Skin of body (tissue), 2 donors: ENCODE measurements around the gene SNRNP48. TPM values are rescaled to one million over a fixed set of nuclear protein-coding genes. Genes with fewer than 3 reads are reported as not detected.

Source experiments
- DNase-seq: peaks from one replicate; lab custom pipeline; 2025; lab: John Stamatoyannopoulos, UW
- total RNA-seq: library from RNA; depleted of rRNA; stranded (reverse); fragments of >200 nt; gene quantifications from one replicate; pipeline ENCODE4 v1.2.3, GENCODE V29; 2014

SNRNP48 gene, protein sequence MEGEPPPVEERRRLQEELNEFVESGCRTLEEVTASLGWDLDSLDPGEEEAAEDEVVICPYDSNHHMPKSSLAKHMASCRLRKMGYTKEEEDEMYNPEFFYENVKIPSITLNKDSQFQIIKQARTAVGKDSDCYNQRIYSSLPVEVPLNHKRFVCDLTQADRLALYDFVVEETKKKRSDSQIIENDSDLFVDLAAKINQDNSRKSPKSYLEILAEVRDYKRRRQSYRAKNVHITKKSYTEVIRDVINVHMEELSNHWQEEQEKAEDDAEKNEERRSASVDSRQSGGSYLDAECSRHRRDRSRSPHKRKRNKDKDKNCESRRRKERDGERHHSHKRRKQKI
- total RNA-seq, result 13.8 TPM

DNA sequence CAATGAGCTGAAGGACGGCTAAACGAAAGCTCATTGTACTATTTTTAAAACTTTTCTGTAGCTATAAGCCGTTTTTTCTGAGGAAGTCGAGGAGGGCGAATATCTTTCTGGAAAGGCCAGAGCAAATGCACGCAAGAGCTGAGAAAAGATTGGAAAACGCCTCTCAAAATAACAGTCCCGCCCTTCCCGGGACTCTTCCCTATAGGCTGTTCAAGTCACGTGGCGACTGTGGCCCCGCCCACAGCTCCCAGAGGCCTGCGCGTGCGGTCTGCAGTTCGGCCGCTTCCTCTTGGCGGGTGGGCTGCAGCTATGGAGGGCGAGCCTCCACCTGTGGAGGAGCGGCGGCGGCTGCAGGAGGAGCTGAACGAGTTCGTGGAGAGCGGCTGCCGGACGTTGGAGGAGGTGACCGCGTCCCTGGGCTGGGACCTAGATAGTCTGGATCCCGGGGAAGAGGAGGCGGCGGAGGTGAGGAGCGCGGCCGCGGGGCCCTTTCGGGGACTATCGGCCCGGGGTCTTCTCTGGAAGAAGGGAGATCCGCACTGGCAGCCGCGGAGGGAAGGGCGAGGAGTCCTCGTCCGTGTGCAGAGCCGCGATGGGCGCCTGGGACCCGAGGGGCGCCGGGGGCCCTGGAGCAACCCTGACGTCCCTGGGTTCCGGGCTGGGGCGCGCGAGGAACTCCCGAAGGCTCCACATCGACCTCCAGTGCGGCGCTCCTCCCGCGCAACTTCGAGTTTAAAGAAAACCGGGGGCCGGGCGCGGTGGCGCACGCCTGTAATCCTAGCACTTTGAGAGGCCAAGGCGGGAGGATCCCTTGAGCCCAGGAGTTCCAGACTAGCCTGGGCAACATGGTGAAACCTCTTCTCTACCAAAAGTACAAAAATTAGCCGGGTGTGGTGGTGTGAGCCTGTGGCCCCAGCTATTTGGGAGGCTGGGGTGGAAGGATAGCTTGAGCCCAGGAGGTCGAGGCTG lies at the start of gene SNRNP48:
TSS of gene SNRNP48 (plus strand) at position 250 of the 969 bp plus-strand sequence. CDS start at position 310, 60 bp downstream.
- DNase-seq, result peak; percentile 90

DNA sequence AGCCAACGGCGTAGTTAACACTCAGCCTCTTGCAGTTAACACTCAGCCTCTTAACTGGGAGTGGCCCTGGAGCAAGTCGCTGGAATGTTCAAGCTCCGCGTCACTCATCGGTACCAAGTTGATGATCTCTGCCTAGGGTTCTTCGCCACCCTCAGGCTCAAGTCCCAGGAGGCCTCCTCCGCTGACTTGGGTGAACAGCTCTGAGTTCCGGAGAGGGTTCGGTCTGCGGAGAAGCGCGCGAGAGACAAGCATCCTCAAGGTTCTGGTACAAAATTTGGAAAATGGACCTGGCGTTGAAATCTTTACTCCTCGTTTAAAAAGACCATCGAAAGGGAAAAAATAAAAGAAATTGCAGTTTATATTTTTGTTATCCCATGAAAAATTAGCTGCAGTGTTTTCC lies 49.4 kb upstream of the SNRNP48 start:
- DNase-seq, result no peak

DNA sequence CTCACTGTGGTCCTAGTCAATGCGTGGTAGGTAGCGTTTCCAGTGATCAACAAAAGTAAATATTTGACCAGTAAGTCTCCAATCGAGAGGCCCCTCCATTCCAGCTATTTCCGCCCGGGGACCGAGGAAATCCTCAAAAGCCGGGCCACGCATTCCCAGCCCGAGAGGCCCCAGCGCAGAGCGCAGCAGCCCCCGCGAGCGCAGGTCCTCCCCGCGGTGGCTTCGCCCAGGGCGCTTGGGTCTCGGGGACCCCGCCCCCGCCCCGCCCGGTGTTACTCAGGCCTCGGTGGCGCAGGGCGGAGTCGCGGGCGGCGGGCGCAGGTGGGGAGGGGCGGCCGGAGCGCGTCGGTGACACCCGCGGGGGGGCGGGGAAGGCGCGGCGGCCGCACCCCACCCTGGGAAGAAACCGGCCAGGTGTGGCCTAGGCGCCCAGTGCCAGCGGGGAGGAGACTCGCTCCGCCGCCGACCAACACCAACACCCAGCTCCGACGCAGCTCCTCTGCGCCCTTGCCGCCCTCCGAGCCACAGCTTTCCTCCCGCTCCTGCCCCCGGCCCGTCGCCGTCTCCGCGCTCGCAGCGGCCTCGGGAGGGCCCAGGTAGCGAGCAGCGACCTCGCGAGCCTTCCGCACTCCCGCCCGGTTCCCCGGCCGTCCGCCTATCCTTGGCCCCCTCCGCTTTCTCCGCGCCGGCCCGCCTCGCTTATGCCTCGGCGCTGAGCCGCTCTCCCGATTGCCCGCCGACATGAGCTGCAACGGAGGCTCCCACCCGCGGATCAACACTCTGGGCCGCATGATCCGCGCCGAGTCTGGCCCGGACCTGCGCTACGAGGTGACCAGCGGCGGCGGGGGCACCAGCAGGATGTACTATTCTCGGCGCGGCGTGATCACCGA lies 48.6 kb upstream of the SNRNP48 start, which contains the start of gene DSP:
TSS of gene DSP (plus strand) at position 497 of the 890 bp plus-strand sequence. CDS start at position 742, 245 bp downstream.
- DNase-seq, result no peak

DNA sequence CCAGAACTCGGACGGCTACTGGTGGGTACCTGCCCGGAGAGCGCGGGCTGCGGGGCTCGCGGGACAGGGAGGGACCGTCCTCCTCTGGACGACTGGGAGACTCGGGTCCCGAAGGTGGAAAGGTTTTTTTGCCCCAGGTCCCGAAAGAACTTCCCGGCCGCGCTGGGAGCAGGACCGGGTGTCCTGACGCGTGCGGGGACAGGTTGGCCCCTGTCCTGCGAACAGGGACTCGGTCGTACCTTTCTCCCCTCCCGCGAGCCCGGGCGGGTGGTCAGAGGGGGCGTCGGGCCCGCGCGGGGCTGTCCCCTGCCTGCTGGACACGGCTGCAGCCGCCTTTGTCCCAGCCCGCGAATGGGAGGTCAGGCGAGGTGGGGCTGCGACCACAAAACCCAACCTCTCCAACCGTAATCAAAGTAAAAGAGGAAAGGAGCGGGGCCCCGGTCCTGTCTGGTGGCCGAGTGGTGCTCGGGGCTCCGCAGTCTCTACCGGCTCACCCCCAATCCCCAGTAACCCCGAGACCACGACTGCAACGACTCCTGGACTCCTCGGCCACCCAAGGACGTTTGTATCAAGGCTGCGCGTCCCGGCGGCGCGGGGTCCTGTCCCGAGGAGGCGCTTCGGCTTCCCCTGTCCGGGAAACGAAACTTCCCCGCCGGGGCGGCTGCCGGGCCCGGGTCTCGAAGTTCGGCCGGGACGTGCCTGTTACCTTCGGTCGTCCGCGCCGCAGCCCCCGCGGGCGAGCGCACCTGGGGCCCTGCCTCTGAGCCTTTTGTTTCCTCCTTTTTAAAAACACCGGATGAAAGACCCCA lies 47.7 kb upstream of the SNRNP48 start:
- no peak for DNase-seq

DNA sequence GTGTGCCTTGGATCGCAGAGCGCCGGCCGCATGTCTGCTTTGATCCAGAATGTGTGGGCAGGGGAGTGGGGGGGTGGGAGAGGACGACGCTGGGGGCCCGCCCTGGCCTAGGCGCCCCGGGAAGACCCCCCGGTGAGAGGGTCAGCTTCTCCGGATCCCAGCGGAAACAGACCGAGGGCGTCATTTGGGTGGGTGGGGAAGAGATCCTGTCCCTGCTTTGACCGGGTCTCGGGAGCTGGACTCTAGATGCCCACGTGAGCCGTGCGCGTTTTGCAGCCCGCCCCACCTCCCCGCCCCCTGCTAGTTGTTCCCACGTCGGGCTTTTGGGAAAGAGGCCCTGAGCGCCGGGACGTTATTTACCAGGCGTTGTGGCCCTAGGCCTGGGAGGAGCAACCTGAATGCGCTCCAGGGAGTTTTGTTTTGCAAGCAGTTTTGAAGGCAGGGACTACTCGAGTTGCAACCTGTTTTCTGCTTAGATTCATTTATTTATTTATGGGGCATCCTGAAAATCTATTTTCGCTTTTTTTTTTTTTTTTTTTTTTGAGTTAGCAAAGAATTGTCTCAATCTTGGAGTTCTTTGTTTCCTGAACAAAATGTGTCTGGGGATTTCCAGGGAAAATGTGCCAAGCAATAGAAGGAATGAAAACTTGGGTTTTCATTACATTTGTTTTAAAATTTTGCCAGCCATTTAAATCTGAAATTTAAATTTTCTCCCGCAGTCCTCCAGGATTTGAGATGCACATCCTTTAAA lies 46.9 kb upstream of the SNRNP48 start:
- DNase-seq, result no peak

DNA sequence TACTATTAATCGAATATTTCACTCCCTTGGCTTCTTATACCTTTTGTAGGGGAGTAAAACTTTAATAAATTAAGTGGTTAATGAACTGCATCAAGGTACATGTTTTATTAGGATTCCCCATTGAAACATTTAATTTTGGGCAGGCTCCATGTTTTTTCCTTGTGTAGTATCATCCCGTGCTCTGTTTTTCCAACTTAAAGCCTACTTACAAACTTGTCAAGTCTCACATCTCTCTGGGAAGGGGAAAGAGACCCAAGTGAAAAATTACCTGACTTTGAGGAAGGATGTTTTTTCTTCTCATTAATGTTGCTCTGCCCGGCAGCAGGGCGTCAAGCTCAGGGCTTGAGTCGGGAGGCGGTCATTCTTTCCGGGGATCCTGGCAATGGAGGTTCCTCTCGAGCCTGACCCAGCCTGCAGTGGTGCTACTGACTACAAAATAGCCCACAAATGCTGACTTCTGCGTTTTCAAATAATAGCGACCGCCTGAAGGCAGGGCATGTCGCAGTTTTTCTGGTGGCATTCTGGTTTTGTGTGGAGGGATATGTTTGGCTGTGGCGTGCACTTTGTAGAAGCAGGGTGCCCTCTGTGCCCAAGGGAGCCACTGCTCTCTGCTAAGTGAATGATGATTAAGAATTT lies 46.1 kb upstream of the SNRNP48 start:
- DNase-seq, result no peak

DNA sequence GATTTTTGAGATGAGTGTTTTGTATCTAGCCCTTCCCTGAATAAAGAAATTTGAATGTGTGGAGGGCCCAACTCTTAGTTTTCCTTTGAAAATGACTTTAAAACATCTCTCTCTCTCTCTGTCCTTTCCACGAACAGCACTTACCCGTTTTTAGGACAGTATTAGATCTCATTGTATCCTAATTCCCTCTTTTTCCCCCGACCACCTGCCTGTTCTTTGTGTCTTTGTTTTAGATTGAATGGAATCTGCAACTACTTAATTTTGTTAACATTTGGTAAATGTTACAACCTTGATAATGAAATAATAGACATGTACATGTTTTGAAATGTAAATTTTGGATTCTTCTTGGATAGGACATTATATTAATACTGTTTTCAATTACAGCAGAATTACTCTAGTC lies 45.4 kb upstream of the SNRNP48 start:
- DNase-seq, result no peak

DNA sequence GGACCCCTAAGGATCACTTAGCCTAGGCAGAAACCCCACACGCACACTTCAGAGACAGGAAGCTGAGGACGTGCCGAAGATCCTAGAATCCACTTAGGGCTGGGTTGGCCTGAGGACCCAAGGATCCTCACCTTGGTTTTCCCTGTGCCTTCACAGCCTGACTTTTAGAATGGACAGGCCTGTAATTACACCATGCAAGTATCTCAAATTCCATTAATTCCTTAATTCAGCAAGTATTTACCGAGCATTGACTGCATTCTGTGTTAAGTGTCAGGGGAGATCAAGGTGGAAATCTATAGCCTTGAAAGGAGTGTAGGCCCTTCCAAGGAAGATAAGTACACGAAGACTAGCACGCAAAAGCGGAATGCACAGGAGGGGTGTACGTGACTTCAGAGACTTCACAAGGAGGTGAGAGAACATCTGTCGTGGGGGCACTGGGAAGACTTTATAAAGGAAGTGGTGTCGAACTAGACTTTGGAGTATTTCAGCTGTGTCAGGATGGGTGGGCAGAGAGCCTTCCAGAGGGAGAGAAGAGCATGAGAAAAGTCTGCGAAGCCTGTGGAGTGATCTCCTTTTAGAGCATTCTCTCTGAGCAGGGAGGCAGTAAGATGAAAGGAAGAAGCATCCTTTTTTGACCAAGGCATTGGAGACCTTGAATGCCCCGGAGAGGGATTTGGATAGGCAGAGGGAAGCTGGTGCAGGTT lies 44.5 kb upstream of the SNRNP48 start:
- no peak for DNase-seq

DNA sequence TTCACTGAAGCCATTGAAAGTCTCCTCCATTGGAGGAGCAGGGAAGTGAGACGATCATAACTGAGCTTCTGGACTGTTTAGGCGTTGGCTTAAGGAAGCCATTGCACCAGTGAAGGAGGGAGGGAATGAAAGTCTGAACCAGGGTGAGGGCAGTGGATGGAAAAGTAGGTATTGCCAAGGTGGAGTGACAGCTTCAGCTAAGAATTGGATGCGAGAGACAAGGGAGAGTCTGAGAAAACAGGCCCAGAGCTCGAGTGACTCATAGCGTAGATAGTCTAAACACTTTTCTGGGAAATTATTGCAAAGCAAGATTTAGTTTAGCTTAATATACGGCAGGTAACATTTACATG lies 44.0 kb upstream of the SNRNP48 start:
- no peak for DNase-seq

DNA sequence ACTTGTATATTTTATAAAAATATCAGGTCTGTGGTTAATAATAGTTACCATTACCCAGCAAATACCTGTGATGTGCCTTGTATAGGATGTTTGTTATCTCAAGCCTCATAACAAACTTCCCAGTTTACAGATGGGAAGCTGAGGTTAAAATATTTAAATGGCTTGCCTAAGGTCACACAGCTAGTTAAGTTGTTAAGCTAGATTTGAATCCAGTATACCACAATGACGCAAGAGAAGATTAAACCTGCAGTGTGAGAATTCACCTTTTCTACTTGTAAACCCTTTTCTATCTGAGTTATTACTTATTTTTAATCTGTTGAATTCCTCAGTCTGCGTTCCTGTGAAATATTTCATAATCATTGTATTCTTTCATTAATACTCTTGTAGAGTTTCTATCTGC lies 43.6 kb upstream of the SNRNP48 start:
- DNase-seq, result no peak

DNA sequence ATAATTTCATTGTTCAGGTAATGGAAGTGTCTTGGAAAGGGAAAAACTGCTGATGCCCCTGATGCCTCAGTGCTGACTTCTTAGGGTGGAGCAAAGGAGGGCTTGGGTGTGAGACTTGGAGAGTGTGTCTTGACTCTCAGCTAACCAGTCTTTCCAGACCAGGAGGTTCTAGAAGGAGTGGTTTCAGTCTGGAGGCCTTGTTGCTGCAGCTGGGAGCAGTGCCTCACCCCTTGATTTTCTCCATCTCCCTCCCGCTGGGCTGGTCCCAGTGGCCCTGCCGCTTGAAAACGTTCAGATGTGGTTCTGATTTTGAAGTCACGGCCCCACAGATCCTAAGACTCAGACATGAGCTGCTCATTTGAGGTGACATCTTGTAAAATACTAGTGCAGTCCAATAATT lies 43.1 kb upstream of the SNRNP48 start:
- no peak for DNase-seq

DNA sequence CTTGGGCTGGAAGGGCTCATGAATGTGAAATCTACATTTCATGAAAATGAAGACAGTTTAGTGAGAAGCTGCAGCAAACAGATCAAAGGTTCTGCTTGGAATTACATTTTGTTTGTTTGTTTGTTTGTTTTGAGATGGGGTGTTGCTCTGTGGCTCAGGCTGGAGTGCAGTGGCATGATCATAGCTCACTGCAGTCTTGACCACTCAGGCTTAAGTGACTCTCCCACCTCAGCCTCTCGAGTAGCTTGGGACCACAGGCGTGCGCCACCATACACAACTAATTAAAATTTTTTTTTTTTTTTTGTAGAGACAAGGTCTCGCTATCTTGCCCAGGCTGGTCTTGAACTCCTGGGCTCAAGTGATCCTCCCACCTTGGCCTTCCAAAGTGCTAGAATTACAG lies 42.7 kb upstream of the SNRNP48 start:
- no peak for DNase-seq

DNA sequence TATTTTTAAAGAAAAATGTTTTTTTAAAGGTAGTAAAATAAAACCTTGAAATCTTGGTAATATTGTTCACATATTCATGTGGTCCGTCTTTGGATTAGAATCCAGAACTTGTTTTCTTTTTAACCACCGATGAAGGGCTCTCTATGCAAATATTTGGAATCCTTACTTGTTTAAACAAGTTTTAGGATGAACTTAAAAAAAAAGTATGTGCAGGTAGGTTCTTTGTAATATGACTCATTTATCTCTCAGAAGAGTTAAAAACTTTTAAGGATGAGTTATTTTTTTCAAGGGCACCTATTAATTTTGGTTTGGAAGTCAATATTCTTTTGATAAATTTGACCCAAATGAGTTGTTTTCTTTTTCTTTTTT lies 39.6 kb upstream of the SNRNP48 start:
- no peak for DNase-seq

DNA sequence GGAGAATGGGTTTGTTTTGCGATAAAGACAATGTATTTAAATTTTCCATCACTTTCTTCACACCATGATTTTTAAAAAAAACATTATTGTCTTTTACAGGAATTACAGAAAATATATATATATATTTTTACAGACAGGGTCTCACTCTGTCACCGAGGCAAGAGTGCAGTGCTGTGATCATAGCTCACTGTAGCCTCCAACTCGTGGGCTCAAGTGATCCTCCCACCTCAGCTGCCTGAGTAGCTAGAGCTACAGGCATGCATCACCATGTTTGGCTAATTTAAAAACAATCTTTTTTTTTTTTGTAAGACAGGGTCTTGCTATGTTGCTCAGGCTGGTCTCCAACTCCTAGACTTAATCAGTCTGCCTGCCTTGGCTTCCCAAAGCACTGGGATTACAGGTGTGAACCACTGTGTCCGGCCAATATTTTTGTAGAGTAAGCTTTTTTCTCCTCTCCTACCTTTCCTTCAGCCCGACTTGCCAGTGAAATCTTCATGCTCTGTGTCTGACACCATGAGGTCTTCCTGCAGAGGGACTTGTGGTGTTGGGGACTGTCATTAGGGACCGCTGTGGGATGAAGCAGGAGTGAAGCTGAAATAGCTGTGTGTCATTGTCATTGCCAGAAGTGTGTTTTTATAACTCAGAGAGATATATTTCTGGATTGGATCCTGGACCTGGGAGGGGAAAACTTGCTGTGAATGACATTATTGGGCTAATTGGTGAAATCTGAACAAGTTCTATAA lies 35.3 kb upstream of the SNRNP48 start:
- DNase-seq, result no peak

DNA sequence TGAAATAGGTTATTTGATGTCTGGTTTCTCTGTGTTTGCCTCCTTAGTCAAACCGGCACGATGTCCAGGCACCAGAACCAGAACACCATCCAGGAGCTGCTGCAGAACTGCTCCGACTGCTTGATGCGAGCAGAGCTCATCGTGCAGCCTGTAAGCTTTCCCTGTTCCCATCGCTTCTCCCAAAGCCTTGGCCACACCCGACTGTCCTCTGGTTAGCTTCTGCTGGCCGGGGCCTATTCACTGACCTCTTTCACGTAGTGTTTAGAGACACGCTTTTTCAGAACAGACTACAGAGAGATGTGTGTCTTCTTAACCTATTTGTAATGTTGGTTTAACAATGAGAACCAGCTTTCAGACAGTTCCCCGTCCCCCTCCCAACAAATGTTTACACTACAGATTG lies 34.3 kb upstream of the SNRNP48 start:
- DNase-seq, result no peak

DNA sequence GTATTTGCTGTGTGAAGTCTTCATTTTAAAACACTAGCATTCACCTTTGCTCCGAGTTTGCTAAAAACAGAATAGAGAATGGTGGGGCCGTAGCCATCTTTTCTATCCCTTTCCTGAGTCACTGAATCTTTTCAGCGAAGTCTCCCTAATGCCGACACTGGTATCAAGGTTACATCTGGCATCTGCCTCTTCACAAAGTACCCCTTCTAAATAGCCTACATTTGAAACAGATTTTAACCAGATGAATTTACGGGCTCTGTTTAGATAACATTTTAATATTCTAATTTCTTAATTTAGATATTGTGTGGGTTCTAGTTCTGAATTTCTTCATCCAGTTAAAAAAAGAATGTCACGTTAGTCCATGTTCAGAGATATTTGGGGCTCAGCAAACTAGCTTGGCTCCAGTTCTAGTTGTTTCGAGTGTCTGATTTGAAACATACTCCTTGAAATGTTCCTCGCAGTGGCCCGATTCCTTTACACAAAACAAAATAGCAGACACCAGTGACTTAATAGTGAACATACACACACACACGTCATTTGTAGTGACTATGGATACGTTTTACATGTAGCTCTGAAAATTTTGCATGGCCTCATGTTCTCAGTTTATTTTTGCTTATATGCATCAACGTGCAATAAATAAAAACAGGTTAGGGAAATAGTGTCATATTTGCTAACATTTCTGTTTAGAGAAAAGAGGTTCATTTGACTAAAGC lies 33.4 kb upstream of the SNRNP48 start:
- no peak for DNase-seq

DNA sequence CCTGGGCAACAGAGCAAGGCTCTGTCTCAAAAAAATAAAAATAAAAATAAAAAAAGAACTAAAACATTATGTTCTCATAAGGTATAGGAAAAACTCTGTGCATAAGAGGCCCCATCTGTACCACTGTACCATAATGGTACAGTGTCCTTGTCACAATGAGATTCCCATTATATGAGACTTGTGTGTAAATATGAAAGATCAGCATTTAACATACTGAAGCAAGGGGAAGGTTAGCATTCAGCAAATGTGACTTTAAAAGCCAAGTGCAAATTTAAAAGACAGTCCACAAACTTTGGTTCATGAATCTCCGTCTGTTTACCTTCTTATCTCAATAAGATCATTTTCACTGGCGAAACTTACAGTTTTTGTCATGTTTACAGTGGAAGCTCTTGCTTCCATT lies 32.3 kb upstream of the SNRNP48 start:
- no peak for DNase-seq
